ENCODE results near the gene ADISSP.

ADISSP gene

GRCh38 chr20:3808544-3808943 is 41.0 kb upstream of the ADISSP start:
- TF ChIP-seq ZNF565 (CRISPR knock-in tag; conservative IDR thresholded peaks at IDR 0.05; ENCODE audit: low read depth), result no peak
- TF ChIP-seq RARB (CRISPR knock-in tag; IDR thresholded peaks at IDR 0.05), result no peak
- TF ChIP-seq SNAI2 (CRISPR knock-in tag; IDR thresholded peaks at IDR 0.05), result no peak
- no peak for TF ChIP-seq TSHZ2 (CRISPR knock-in tag; IDR thresholded peaks at IDR 0.05)
- no peak for TF ChIP-seq ZC3H10 (CRISPR knock-in tag; IDR thresholded peaks at IDR 0.05)
- no peak for TF ChIP-seq POU6F1 (CRISPR knock-in tag; IDR thresholded peaks at IDR 0.05; ENCODE audit: borderline replicate concordance, low read depth)
- ATAC-seq, result no peak

- ATAC-seq, result no peak
- TF ChIP-seq ZNF565 (CRISPR knock-in tag; conservative IDR thresholded peaks at IDR 0.05; ENCODE audit: low read depth), result no peak
- no peak for TF ChIP-seq ZFP3 (CRISPR knock-in tag; IDR thresholded peaks at IDR 0.05)
- no peak for TF ChIP-seq ZNF8 (CRISPR knock-in tag; IDR thresholded peaks at IDR 0.05)
- no peak for TF ChIP-seq TSHZ2 (CRISPR knock-in tag; IDR thresholded peaks at IDR 0.05)
- TF ChIP-seq GLIS3 (CRISPR knock-in tag; IDR thresholded peaks at IDR 0.05), result no peak
- no peak for TF ChIP-seq ARNTL (CRISPR knock-in tag; IDR thresholded peaks at IDR 0.05; ENCODE audit: borderline replicate concordance, low read depth)
- TF ChIP-seq CSRNP3 (CRISPR knock-in tag; IDR thresholded peaks at IDR 0.05), result no peak
- TF ChIP-seq POU6F1 (CRISPR knock-in tag; IDR thresholded peaks at IDR 0.05; ENCODE audit: borderline replicate concordance, low read depth), result no peak
- TF ChIP-seq CREB5 (CRISPR knock-in tag; IDR thresholded peaks at IDR 0.05; ENCODE audit: low read depth), result no peak
- TF ChIP-seq TOX (CRISPR knock-in tag; IDR thresholded peaks at IDR 0.05; ENCODE audit: borderline replicate concordance), result no peak
- TF ChIP-seq RARB (CRISPR knock-in tag; IDR thresholded peaks at IDR 0.05), result no peak
- no peak for TF ChIP-seq ESRRG (CRISPR knock-in tag; IDR thresholded peaks at IDR 0.05)
- TF ChIP-seq TCF4 (CRISPR knock-in tag; IDR thresholded peaks at IDR 0.05; ENCODE audit: borderline replicate concordance), result no peak
- no peak for TF ChIP-seq OSR1 (CRISPR knock-in tag; IDR thresholded peaks at IDR 0.05)
- no peak for TF ChIP-seq ISL1 (CRISPR knock-in tag; IDR thresholded peaks at IDR 0.05)
- no peak for TF ChIP-seq ZNF70 (CRISPR knock-in tag; IDR thresholded peaks at IDR 0.05)
- TF ChIP-seq BACH2 (CRISPR knock-in tag; IDR thresholded peaks at IDR 0.05; ENCODE audit: borderline replicate concordance), result no peak
- TF ChIP-seq ZFP30 (CRISPR knock-in tag; IDR thresholded peaks at IDR 0.05), result no peak
- no peak for TF ChIP-seq PATZ1 (CRISPR knock-in tag; IDR thresholded peaks at IDR 0.05; ENCODE audit: borderline replicate concordance)
- no peak for TF ChIP-seq SNAI2 (CRISPR knock-in tag; IDR thresholded peaks at IDR 0.05)
These were observed 37.2 kb upstream of the ADISSP start for GRCh38 chr20:3804781-3805180.
